ENCODE data around the gene CPN2.

Gene CPN2

DNA sequence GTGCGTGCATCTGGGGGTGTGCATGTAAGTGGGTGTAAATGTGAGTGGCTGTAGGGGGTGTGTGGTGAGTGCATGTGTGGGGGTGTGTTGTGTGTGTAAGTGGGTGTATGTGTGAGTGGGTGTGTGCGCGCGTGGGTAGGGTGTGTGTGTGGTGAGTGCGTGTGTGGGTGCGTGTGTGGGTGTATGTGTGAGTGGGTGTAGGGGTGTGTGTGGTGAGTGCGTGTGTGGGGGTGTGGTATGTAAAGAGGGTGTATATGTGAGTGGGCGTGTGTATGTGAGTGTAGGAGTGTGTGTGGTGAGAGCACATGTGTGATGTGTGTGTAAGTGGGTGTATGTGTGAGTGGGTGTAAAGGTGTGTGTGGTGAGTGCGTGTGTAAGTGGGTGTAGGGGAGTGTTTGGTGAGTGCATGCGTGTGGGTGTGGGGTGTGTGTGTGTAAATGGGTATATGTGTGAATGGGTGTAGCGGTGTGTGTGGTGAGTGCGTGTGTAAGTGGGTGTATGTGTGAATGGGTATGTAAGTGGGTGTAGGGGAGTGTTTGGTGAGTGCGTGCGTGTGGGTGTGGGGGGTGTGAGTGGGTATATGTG, 916 bp upstream of the CPN2 start:
- DNase-seq: no peak

- no peak for DNase-seq
Observed at GRCh38 chr3:194350726-194351071, 429 bp downstream of the CPN2 start.

- DNase-seq: no peak
Observed at GRCh38 chr3:194348354-194348753, 2.8 kb downstream of the CPN2 start.

GRCh38 chr3:194346621-194347020, 4.5 kb downstream of the CPN2 start:
- DNase-seq: no peak

DNA sequence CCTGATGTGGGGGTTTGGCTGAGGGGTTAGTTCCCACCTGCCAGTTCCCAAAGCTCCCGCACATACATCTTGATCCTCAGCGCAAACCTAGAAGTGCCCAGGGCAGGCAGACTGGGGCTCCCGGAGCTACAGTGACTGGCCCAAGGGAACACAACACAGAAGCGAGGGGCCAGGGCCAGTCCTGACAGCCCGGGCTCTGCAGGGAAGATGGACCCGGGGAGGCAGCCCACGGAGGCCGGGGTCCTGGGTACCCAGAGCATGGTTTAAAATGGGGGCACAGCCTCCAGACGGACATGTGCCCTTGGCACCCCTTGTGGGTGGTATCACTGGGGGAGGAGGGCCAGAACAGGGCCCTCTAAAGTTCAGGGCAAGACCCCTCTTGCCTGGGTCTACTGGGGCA, 5.1 kb downstream of the CPN2 start:
- DNase-seq: no peak

DNA sequence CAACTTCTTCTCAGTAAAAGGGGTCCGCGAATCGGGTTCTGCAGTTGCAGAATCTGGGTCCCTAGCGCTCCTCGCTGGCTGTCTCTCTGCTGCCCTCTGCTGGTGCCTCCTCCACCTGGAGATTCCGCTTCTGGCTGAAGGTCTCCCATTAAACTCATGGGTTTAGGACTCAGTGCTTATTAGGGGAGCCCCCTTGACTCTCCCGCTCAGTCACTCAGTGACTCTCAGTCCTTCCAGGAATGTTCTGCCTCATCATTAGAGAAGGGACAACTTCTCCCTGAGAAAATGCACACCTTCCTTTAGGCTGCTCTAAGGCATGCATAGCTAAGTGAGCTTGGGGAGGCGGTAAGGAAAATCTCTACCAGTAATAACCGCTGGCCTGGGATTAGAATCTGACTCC, 7.1 kb downstream of the CPN2 start:
- peak; percentile 12 for DNase-seq

DNA sequence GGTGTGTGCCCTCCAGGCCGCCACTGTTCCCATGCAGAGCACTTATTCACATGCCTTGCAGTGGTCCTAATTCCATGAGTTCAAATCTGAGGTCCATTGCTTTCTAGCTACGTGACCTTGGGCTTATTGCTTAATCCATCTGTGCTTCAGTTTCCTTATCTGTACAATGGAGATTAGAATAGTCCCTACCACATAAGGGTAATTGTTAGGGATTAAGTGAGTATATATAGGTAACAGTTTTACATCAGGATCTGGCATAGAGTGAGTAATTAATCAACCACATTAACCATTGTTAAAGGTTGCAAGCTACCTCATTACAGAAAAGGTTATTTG, 7.6 kb downstream of the CPN2 start:
- DNase-seq: no peak

DNA sequence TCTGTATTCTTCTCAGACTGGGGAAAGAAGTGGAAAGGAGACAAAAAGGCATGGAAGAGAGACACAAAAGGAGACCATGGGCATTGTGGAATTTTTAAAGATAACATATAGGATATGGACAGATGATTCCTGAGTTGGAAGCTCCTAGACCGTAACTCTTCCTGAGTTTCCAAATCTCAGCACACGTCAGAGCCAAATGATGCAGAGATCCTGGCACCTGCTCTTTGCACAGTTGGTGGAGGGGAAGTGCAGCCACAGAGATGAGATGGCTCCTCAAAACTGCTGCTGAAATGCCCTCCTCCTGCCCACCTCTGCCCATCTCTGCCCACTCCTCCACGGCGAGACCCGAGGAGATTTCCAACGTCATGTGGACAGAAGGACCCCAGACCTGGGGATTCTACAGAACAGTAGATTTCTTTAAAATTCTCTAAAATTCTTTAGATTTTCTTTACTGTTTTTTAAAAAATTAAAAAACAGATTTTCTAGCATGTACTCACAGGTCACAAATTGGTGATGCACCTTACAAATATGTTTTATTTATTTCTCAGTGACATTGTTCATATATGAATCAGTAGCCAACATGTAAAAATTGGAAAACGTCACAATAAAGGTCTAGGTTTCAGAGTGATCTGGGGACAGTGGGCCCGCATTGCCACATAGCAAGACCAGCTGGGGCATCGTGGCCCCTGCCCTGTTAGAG, 8.1 kb downstream of the CPN2 start:
- DNase-seq: no peak

GRCh38 chr3:194340757-194341400, 10.2 kb downstream of the CPN2 start:
- no peak for DNase-seq

GRCh38 chr3:194339840-194340239, 11.3 kb downstream of the CPN2 start:
- no peak for DNase-seq

DNA sequence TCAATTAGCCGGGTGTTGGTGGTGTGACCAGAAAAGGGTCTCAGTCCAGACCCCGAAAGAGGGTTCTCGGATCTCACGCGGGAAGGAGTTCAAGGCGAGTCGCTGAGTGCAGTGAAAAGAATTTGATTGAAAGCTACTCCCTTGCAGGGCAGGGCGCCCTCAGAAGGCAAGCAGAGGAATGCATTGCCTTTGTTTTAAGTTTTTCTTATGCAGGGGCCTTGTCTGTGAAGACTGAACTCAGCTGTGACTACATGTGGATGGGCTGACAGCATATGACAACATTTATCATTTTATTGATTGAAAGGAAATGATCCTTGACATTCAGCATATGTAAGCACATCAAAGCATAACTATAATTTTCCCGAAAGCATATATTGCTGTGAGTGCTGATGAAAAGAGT, 11.8 kb downstream of the CPN2 start:
- no peak for DNase-seq

DNA sequence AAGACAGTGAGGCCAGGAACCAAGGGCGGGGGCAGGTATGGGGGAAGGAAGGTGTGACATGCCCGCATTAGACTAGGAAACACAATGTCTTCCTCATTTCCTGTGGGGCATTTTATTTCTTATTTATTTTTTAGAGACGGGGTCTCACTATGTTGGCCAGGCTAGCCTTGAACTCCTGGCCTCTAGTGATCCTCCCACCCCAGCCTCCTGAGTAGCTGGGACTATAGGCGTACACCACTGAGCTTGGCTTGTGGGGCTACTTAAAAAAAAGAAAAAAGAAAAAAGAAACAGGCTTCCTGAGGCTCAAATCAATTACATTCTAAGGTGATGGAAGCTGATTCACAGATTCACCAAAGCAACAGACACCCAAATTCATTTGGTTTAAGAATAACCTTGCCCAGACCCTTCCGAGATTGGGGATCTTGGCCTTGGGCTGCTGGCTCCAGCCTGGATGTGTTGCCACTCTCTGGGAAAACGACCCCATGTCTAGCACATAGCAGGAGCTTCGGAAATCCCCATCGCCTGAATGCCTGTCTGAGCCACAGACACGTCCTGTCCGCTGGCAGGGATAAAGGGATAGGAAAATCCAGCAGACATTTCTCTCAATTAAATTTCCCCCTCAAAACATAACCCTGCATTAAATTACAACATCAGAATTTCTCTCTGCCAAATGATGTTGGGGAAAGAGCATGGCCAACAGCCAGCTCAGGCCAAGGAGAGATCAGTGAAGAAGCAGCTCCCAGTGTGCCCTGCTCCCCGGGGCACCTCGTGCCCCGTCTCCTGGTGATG, 13.0 kb downstream of the CPN2 start:
- DNase-seq: no peak

DNA sequence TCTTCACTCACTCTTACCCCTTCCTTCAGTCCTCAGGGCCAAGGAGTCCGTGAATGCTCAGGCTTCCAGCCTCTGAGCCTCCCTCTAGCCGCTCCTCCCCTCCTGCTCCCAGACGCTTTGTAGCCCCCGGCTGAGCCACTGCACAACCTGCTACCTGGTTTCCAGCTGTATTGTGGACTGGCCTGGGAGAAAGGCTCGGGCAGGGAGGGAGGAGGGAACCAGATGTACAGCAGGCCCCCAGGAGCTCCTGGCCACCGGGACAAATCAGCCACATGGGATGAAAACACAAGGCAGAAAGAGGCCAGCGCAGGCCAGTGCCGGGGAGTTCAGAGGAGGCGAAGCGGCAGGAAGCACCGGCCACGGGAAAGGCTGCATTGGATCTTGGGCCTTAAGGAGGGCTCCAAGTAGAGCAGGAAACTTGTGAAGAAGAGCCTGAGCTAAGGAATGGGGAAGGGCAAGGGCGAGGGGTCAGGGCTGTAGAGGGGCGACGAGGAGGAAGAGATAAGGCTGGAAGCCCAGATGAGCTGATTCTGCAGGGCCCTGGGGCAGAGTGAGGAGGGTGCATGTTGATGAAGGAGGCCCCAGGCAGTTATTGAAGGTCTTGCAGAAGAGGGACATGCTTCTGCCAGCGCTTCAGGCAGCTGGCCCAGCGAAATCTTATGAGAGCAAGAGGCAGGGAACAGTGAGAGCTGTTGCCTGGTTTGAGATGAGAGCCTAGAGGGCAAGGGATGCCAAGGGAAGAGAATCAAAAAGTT, 14.3 kb downstream of the CPN2 start:
- DNase-seq: no peak

- no peak for DNase-seq
Observed at GRCh38 chr3:194333981-194334320, 17.2 kb downstream of the CPN2 start.

DNA sequence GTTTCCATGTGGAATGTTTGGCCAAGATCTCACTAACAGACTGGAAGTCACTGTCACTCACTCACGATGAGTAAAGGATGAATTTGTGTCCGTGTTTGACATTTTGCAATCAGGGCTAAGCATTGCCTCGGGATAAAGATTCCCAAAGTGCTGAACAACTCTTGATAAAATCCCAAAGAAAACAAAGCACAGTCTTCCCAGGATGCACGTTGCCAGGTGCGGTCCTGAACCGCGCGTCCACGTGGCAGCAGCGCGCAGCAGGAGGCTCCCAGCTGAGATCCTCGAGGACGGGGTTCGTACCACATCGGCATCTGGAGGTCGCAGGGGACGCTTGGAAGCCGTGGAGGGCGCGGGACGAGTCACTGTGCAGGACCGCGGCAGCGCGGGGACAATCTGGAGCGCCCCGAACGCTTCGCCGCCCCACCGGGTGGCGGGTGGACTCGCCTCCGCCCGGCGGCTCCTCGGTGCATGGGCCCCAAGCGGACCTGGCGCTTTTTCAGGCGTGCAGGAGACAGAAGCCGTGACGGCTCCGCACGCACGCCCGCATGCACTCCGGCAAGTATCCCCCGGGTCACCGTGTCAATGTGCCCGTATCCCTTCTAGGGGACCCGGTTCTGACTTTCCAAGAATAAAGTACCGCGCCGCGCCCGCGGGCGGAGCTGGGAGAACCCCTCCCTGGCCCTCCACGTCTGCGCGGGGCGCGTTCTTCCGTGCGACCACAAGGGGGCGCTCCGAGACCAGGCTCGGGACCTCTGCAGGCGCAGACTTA, 17.7 kb downstream of the CPN2 start:
- no peak for DNase-seq

DNA sequence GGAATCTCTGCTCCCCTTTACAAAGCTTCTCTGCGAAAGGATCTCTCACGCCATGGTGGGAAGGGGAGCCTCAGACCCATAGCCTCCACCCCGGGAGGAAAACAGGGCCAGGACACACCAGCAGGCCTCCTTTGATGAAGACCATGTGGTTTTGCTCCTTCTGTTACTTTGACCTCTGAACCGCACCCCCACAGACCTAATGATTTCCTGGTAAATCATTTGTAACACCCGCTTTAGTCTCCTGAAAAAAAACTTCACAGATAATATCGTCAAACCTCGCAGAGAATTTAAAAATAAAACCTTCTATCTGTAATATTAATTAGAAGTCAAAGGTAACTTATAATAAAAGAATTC, 18.3 kb downstream of the CPN2 start:
- no peak for DNase-seq

DNA sequence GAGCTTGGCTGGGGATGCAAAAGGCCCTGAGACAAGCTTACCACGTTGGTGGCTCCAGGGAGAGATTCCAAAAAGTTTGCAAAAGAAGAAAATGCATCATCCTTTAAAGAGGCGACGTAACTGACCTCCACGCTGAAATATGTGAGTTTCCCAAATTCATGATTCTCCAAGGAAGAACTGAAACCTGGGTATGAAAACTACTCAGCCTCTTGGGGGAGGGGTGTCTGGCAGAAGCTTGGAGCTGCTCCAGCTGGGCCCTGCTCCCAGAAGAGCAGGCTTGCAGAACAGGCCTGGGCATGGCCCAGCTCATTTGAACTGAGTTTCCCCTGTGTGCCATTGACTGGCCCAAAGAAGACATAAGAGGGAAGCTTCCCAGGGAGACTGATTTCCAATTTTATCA, 20.5 kb downstream of the CPN2 start:
- no peak for DNase-seq

DNA sequence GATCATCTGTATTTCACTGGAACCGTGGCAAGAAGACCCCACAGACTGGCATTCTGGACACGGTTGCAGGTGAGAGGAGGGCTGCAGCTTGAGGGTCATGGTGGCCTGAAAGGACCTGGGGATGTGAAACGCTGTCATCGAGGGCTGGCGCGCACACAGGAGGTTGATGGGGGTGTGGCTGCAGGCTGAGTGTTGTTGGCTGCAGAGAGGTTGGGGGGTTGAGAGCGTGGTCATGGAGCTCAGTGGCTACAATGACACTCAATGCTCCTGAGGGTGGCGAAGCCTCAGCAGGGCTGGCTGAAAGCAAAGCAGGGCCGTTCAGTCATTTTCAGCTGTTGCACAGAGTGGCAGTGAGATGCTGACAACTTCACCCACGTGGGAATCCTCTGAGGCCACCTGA, 21.0 kb downstream of the CPN2 start:
- DNase-seq: no peak

GRCh38 chr3:194329583-194329965, 21.6 kb downstream of the CPN2 start:
- no peak for DNase-seq

- DNase-seq: no peak
Observed at GRCh38 chr3:194328942-194329582, 22.1 kb downstream of the CPN2 start.

GRCh38 chr3:194328053-194328657, 23.0 kb downstream of the CPN2 start:
- no peak for DNase-seq

Data from NCI-H1092 treated with DMSO at 0.1 percent for 48 hours (cell line).